Measurements from ENCODE around the gene SLC11A1. TPM values are rescaled to one million over a fixed set of nuclear protein-coding genes. Genes with fewer than 3 reads are reported as not detected.

SLC11A1 gene
- total RNA-seq = 7.8 TPM

GRCh38 chr2:218381916-218382366, at the start of gene SLC11A1:
TSS of gene SLC11A1 (plus strand) at chr2:218382273. CDS start at chr2:218382369, 96 bp downstream.

GRCh38 chr2:218399391-218400166, 17.5 kb downstream of the SLC11A1 start, which contains the start of gene CTDSP1:
TSS of gene CTDSP1 (plus strand) at chr2:218399868. CDS start at chr2:218400091, 223 bp downstream.

GRCh38 chr2:218418717-218419458, 36.8 kb downstream of the SLC11A1 start, which contains the start of gene VIL1:
TSS of gene VIL1 (plus strand) at chr2:218419123. CDS start at chr2:218423779, 4,656 bp downstream.

Other genes with a start within 250 kb of the SLC11A1 start
- gene CXCR1, start 215.3 kb upstream of the SLC11A1 start, total RNA-seq = 0.33 TPM
- gene ARPC2, start 165.1 kb upstream of the SLC11A1 start, total RNA-seq = 138 TPM
- not detected for gene GPBAR1, start 121.3 kb upstream of the SLC11A1 start, total RNA-seq
- 126 TPM for gene AAMP, start 112.1 kb upstream of the SLC11A1 start, total RNA-seq
- 26.2 TPM for gene PNKD, start 111.8 kb upstream of the SLC11A1 start, total RNA-seq
- 56.5 TPM for gene TMBIM1, start 89.8 kb upstream of the SLC11A1 start, total RNA-seq
- gene CATIP, start 25.4 kb upstream of the SLC11A1 start, total RNA-seq = not detected
- gene CTDSP1, start 17.6 kb downstream of the SLC11A1 start, total RNA-seq = 59.0 TPM
- not detected for gene VIL1, start 36.9 kb downstream of the SLC11A1 start, total RNA-seq
- gene USP37, start 186.1 kb downstream of the SLC11A1 start, total RNA-seq = 36.4 TPM
- 50.5 TPM for gene CNOT9, start 186.6 kb downstream of the SLC11A1 start, total RNA-seq
- gene PLCD4, start 225.6 kb downstream of the SLC11A1 start, total RNA-seq = 29.4 TPM

Measured in camera-type eye (tissue), 1 donor.